A549 (cell line): ENCODE results near the gene SELENOK. TPM values are rescaled to one million over a fixed set of nuclear protein-coding genes. Genes with fewer than 3 reads are reported as not detected.

Experiments used
- ATAC-seq, 2 experiments: fragments of 200-7000 bp in 1 of 2; fragments of >200 bp in 1 of 2; cut with Nextera tagmentation in 1 of 2; cut with Tn5 transposase in 1 of 2; 3 replicates each; pipeline versions ENCODE4 v1.8.0 to v1.9.1; 2018 to 2020; ENCODE audit warnings: mild to moderate bottlenecking in 1 of 2, moderate library complexity in 1 of 2
- CTCF ChIA-PET: fragments of 300-600 bp; sonication (Branson Sonifier 250); formaldehyde crosslinking; extraction: SDS; loops from one replicate; lab custom pipeline; 2021; ENCODE audit warnings: antibody characterized with exemption, inconsistent platforms; lab: Yijun Ruan, JAX
- POLR2A ChIA-PET: fragments of 350-600 bp; formaldehyde crosslinking; extraction: SDS; loops from one replicate; lab custom pipeline; 2021; ENCODE audit warnings: antibody characterized with exemption, inconsistent platforms; lab: Yijun Ruan, JAX
- DNase-seq, 2 experiments: peaks; one replicate each; pipeline versions ENCODE4 v3.0.0 to v3.0.0-alpha.2; 2011 to 2016; ENCODE audit warnings: low read depth in 1 of 2, low spot score in 1 of 2
- FAIRE-seq: peaks from 2 replicates; lab custom pipeline; 2011; peaks lifted over from hg19 to GRCh38; lab: Jason Lieb, UNC
- H3K27ac ChIP-seq, 2 experiments: fragments of >200 bp; sonication (Bioruptor Twin); formaldehyde crosslinking; 3 replicates each; pipeline ENCODE4 v1.5.1; 2016 to 2017
- H3K4me1 ChIP-seq: fragments of >200 bp; sonication (Bioruptor Twin); formaldehyde crosslinking; 3 replicates; pipeline ENCODE4 v1.6.1; 2016
- H3K4me2 ChIP-seq: fragments of >200 bp; sonication (Bioruptor Twin); formaldehyde crosslinking; 3 replicates; pipeline ENCODE4 v1.6.1; 2016
- H3K4me3 ChIP-seq: fragments of >200 bp; sonication (Bioruptor Twin); formaldehyde crosslinking; 3 replicates; pipeline ENCODE4 v1.5.1; 2016
- H3K9me3 ChIP-seq: fragments of >200 bp; sonication (Bioruptor Twin); formaldehyde crosslinking; 3 replicates; pipeline ENCODE4 v1.6.1; 2016
- CEBPB ChIP-seq, 2 experiments: fragments of >200 bp in 1 of 2; sonication (Bioruptor Twin) in 1 of 2; formaldehyde crosslinking in 1 of 2; IDR thresholded peaks; 2 replicates each; pipeline ENCODE4 v1.6.1; 2012 to 2016
- CHD2 ChIP-seq: fragments of 150-350 bp; IDR thresholded peaks from 2 replicates; pipeline ENCODE4 v1.6.1; 2014; ENCODE audit warnings: low read length; ENCODE audit not compliant: partially characterized antibody
- CHD4 ChIP-seq: fragments of 200-600 bp; sonication (generic); IDR thresholded peaks from 2 replicates; pipeline ENCODE4 v1.6.1; 2016; ENCODE audit warnings: antibody characterized with exemption, mild to moderate bottlenecking, borderline replicate concordance
- EHMT2 ChIP-seq: fragments of 200-600 bp; sonication (generic); IDR thresholded peaks from 2 replicates; pipeline ENCODE4 v1.6.1; 2016; ENCODE audit warnings: antibody characterized with exemption, low read depth, mild to moderate bottlenecking, moderate library complexity
- GATA3 ChIP-seq: IDR thresholded peaks from 2 replicates; pipeline ENCODE4 v1.6.1; 2012; ENCODE audit warnings: borderline replicate concordance
- HEYL ChIP-seq: fragments of 250-450 bp; sonication (Bioruptor Pico); IDR thresholded peaks from 2 replicates; pipeline ENCODE4 v1.8.0; 2021; ENCODE audit warnings: mild to moderate bottlenecking, moderate library complexity
- HOXA7 ChIP-seq: fragments of 250-450 bp; sonication (Bioruptor Pico); IDR thresholded peaks from 2 replicates; pipeline ENCODE4 v1.5.0; 2020; ENCODE audit warnings: mild to moderate bottlenecking, moderate library complexity
- HOXB13 ChIP-seq: fragments of 250-450 bp; sonication (Bioruptor Pico); IDR thresholded peaks from 2 replicates; pipeline ENCODE4 v1.5.0; 2020; ENCODE audit warnings: low read depth, mild to moderate bottlenecking, moderate library complexity
- MYC ChIP-seq: IDR thresholded peaks from 2 replicates; pipeline ENCODE4 v1.6.1; 2012; ENCODE audit warnings: mild to moderate bottlenecking, inconsistent platforms, low read length, improper control_type of control experiment, borderline replicate concordance
- NFE2L2 ChIP-seq: fragments of 150-350 bp; conservative IDR thresholded peaks from 2 replicates; pipeline ENCODE4 v1.6.1; 2014; ENCODE audit warnings: low read length
- NPAS2 ChIP-seq: fragments of 250-450 bp; sonication (Bioruptor Pico); IDR thresholded peaks from 2 replicates; pipeline ENCODE4 v1.8.0; 2022; ENCODE audit warnings: mild to moderate bottlenecking, moderate library complexity, borderline replicate concordance
- POLR2A ChIP-seq: IDR thresholded peaks from 2 replicates; pipeline ENCODE4 v1.6.1; 2012; ENCODE audit warnings: mild to moderate bottlenecking, low read length
- RFX5 ChIP-seq: fragments of 450-650 bp; IDR thresholded peaks from 2 replicates; pipeline ENCODE4 v1.7.1; 2014; ENCODE audit warnings: antibody characterized with exemption, mild to moderate bottlenecking, moderate library complexity
- SMC3 ChIP-seq: fragments of >200 bp; sonication (Bioruptor Twin); formaldehyde crosslinking; IDR thresholded peaks from 3 replicates; pipeline ENCODE4 v1.6.1; 2018; ENCODE audit warnings: inconsistent platforms
- SREBF2 ChIP-seq: fragments of 450-650 bp; IDR thresholded peaks from 2 replicates; pipeline ENCODE4 v1.6.1; 2014; ENCODE audit warnings: mild to moderate bottlenecking, moderate library complexity
- ZFP36 ChIP-seq: fragments of 450-650 bp; IDR thresholded peaks from 2 replicates; pipeline ENCODE4 v1.6.1; 2014; ENCODE audit warnings: borderline replicate concordance; ENCODE audit not compliant: partially characterized antibody
- ZNF302 ChIP-seq: fragments of 250-450 bp; sonication (Bioruptor Pico); IDR thresholded peaks from 2 replicates; pipeline ENCODE4 v1.9.0; 2021; ENCODE audit warnings: inconsistent platforms, mild to moderate bottlenecking, moderate library complexity
- ZSCAN20 ChIP-seq: fragments of 250-450 bp; sonication (Bioruptor Pico); IDR thresholded peaks from 2 replicates; pipeline ENCODE4 v1.8.0; 2022; ENCODE audit warnings: mild to moderate bottlenecking, moderate library complexity
- WGBS: methylation state at CpG from one replicate; pipeline ENCODE4 v1.1.6; 2017; ENCODE audit errors: missing lambda C conversion rate; 5-methylcytosine and 5-hydroxymethylcytosine counted together
- polyA plus RNA-seq, 4 experiments: library from polyadenylated mRNA; depleted of rRNA in 3 of 4; stranded (reverse); fragments of >200 nt; fragmentation: RNase III in 1 of 4; extraction: RNeasy Plus Mini Kit Qiagen cat#74134 plus additional on column Dnase treatment in 1 of 4; gene quantifications; 2 replicates in 3 of 4; 3 replicates in 1 of 4; pipeline ENCODE4 v1.2.3, GENCODE V29; 2011 to 2017
- TF ChIP-seq, protein P1 (sequence below): IDR thresholded peaks from 2 replicates; pipeline ENCODE4 v1.6.1; 2012
- TF ChIP-seq, protein P2 (sequence below): fragments of 200-600 bp; sonication (generic); IDR thresholded peaks from 2 replicates; pipeline ENCODE4 v1.6.1; 2016; ENCODE audit warnings: antibody characterized with exemption, mild to moderate bottlenecking, moderate library complexity
- TF ChIP-seq, protein P3 (sequence below): fragments of >200 bp; sonication (Bioruptor Twin); formaldehyde crosslinking; IDR thresholded peaks from 2 replicates; pipeline ENCODE4 v1.6.1; 2016
- TF ChIP-seq, protein P4 (sequence below): IDR thresholded peaks from 2 replicates; pipeline ENCODE4 v1.6.1; 2012

The SELENOK gene
- polyA plus RNA-seq, 2 of the 4 experiments (the other 2 are of a cell fraction) = 44.3 to 54.3 TPM

DNA sequence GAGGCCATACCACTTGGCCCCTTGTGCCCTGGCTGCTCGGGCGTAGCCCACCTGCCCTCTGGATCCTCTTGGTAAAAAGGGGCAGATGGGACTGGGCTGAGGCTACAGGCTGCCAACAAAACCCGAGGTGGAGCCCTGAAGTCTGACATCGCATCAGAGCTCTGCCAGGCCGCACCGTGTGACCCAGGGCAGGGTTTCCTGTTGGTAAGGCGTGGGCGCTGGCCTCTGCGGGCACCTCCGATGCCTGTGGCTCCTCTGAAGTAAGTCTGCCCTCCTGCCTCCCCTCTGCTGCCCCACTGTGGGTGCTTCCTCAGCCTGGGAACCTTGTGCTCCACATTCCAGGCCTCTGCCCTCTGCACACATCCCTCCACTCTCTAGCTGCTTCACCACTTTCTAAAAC is 54.3 kb downstream of the SELENOK start:
- DNase-seq = no peak
- CTCF ChIA-PET = interaction anchor here (0.6 kb wide), 1 partner anchor 405 kb away, joined by 4 read pairs; no protein-coding TSS in a partner anchor

DNA sequence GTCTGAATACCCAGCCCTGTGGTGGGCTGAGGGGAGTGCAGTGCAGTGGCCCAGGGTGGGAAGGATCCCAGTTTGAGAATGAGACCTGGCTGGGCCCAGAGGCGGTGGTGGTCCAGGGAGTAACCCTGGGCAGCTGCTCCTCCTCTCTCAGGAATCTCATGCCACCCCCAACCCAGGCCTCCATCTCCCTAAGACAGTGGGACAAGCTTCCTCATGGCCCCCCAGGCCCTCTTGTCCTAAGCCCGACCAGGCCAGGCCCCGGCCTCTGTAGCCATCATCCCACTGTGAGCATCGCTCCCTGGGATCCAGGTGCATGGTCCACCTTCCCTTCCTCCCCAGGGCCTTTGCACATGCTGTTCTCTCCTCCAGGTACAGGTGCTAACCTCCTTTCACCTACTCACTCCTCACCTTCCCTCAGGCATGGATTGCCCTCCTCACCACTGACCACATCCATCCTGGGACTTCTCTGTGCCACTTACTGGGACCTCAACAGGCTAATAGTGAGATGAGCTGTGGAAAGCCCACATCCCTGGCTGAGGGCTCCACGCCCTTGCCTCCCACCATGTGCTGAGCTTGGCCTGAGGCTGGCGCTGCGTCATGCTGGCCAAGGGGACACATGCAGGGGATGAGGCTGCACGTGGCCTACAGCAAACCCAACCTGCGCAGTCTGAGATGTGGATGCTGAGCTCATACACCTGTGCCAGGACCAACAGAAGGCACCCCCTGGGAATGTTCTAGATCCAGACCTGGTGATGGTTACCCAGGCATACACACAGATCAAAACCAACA is 55.4 kb downstream of the SELENOK start:
- Histone ChIP-seq H3K4me2 (no peak overlapping the region), H3K4me3 (no peak overlapping the region), H3K27ac (no peak overlapping the region), H3K9me3 (no peaks in the 10 kb centered on the region), H3K4me1 (no peaks in the 10 kb centered on the region)
- no peak for TF ChIP-seq CHD2
- no peak for TF ChIP-seq CHD4
- TF ChIP-seq, protein P1, sequence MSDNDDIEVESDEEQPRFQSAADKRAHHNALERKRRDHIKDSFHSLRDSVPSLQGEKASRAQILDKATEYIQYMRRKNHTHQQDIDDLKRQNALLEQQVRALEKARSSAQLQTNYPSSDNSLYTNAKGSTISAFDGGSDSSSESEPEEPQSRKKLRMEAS = no peak
- no peak for TF ChIP-seq ZNF302 (CRISPR knock-in tag)
- no peak for TF ChIP-seq MYC
- no peak for TF ChIP-seq HEYL (CRISPR knock-in tag)
- TF ChIP-seq RFX5 = no peak
- ATAC-seq (no peak), DNase-seq (no peak), FAIRE-seq (no peak)
- 96% methylated on average over 8 of the region's 9 CpGs for WGBS
- POLR2A ChIA-PET = no interaction called here
- CTCF ChIA-PET = no interaction called here

More for the DNA sequence above, 54.3 kb downstream of the SELENOK start:
- TF ChIP-seq ZSCAN20 = no peak
- TF ChIP-seq SMC3 = no peak
- no peak for TF ChIP-seq NFE2L2
- TF ChIP-seq, protein P2, sequence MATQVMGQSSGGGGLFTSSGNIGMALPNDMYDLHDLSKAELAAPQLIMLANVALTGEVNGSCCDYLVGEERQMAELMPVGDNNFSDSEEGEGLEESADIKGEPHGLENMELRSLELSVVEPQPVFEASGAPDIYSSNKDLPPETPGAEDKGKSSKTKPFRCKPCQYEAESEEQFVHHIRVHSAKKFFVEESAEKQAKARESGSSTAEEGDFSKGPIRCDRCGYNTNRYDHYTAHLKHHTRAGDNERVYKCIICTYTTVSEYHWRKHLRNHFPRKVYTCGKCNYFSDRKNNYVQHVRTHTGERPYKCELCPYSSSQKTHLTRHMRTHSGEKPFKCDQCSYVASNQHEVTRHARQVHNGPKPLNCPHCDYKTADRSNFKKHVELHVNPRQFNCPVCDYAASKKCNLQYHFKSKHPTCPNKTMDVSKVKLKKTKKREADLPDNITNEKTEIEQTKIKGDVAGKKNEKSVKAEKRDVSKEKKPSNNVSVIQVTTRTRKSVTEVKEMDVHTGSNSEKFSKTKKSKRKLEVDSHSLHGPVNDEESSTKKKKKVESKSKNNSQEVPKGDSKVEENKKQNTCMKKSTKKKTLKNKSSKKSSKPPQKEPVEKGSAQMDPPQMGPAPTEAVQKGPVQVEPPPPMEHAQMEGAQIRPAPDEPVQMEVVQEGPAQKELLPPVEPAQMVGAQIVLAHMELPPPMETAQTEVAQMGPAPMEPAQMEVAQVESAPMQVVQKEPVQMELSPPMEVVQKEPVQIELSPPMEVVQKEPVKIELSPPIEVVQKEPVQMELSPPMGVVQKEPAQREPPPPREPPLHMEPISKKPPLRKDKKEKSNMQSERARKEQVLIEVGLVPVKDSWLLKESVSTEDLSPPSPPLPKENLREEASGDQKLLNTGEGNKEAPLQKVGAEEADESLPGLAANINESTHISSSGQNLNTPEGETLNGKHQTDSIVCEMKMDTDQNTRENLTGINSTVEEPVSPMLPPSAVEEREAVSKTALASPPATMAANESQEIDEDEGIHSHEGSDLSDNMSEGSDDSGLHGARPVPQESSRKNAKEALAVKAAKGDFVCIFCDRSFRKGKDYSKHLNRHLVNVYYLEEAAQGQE = no peak
- no peak for TF ChIP-seq CHD2
- no peak for TF ChIP-seq POLR2A
- no peak for TF ChIP-seq EHMT2
- WGBS = 60% methylated on average over 2 of the region's 10 CpGs
- Histone ChIP-seq H3K4me2 (no peak overlapping the region), H3K9me3 (no peaks in the 10 kb centered on the region), H3K4me3 (no peak overlapping the region), H3K4me1 (peaks cover under 1% of the 10 kb centered on the region; the same call in 2 of the 3 replicates), H3K27ac (no peak overlapping the region)
- no peak for ATAC-seq
- no peak for FAIRE-seq
- POLR2A ChIA-PET = no interaction called here

DNA sequence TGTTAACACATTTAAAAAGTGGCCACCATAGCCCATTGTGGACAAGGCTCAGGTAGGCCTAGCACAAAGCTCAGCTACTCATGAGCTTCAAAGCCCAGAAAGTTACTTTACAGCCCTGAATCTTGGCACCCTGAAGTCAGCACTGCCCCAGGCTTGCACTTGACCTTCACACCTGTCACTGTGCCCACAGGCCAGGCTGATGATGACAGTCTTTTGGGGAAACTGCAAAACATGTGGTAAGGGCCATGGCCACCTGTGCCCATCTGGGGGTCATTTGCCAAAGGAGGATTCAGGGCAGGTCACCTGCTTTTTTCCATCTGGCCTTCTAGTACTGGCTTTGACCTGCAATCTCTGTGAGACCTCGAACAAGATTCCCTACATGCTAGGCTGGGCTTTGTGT is 56.4 kb downstream of the SELENOK start:
- ChIA-PET CTCF (interaction anchor here (1.1 kb wide), 2 partner anchors 9 to 28 kb away, joined by 3 read pairs; no protein-coding TSS in a partner anchor), POLR2A (no interaction called here)
- no peak for TF ChIP-seq ZFP36
- TF ChIP-seq, protein P3, sequence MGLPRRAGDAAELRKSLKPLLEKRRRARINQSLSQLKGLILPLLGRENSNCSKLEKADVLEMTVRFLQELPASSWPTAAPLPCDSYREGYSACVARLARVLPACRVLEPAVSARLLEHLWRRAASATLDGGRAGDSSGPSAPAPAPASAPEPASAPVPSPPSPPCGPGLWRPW = no peak
- no peak for TF ChIP-seq CEBPB (IDR thresholded peaks at IDR 0.05)
- no peak for TF ChIP-seq SREBF2
- TF ChIP-seq NFE2L2 = no peak
- TF ChIP-seq GATA3 = no peak
- no peak for TF ChIP-seq NPAS2 (CRISPR knock-in tag)
- no peak for TF ChIP-seq RFX5
- TF ChIP-seq, protein P4, sequence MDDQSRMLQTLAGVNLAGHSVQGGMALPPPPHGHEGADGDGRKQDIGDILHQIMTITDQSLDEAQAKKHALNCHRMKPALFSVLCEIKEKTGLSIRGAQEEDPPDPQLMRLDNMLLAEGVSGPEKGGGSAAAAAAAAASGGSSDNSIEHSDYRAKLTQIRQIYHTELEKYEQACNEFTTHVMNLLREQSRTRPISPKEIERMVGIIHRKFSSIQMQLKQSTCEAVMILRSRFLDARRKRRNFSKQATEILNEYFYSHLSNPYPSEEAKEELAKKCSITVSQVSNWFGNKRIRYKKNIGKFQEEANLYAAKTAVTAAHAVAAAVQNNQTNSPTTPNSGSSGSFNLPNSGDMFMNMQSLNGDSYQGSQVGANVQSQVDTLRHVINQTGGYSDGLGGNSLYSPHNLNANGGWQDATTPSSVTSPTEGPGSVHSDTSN = no peak
- TF ChIP-seq HOXB13 (CRISPR knock-in tag) = no peak
- TF ChIP-seq HOXA7 (CRISPR knock-in tag) = no peak
- TF ChIP-seq MYC = no peak
- Histone ChIP-seq H3K9me3 (no peaks in the 10 kb centered on the region), H3K4me3 (no peak overlapping the region), H3K27ac (no peak overlapping the region), H3K4me2 (no peak overlapping the region), H3K4me1 (no peaks in the 10 kb centered on the region)
- WGBS = 56% methylated on average over 1 of the region's 1 CpG
- no peak for DNase-seq
- no peak for ATAC-seq
- no peak for FAIRE-seq
